Panc1 (cell line): ENCODE data around the gene DNM3. TPM values are rescaled to one million over a fixed set of nuclear protein-coding genes. Genes with fewer than 3 reads are reported as not detected.

Experiments used
- ATAC-seq: fragments of 200-7000 bp; cut with Tn5 transposase; 2 replicates; pipeline ENCODE4 v1.9.1; 2020; ENCODE audit warnings: mild to moderate bottlenecking, moderate library complexity
- BruUV-seq: library from RNA; stranded (reverse); fragments of 400-500 nt; replicated peaks from 2 replicates; lab custom pipeline; 2021; lab: Mats Ljungman, UMichigan
- CTCF ChIA-PET: fragments of 300-600 bp; sonication (Branson Sonifier 250); formaldehyde crosslinking; loops from one replicate; lab custom pipeline; 2022; ENCODE audit warnings: antibody characterized with exemption; lab: Charles Lee
- POLR2A ChIA-PET: fragments of 300-600 bp; sonication (Branson Sonifier 250); formaldehyde crosslinking; loops from one replicate; lab custom pipeline; 2022; ENCODE audit warnings: antibody characterized with exemption; lab: Charles Lee
- DNase-seq: peaks from one replicate; pipeline ENCODE4 v3.0.0-alpha.2; 2010; ENCODE audit warnings: low read depth, low spot score
- H3K27ac ChIP-seq: 2 replicates; pipeline ENCODE4 v1.5.1; 2011; ENCODE audit warnings: mild to moderate bottlenecking, low read length, inconsistent platforms
- H3K27me3 ChIP-seq: fragments of 200-500 bp; sonication (Bioruptor generic); 2 replicates; pipeline ENCODE4 v1.6.0; 2014; ENCODE audit warnings: low read length, inconsistent platforms; ENCODE audit not compliant: control insufficient read depth, insufficient read depth
- H3K36me3 ChIP-seq: fragments of 200-500 bp; sonication (Bioruptor generic); 2 replicates; pipeline ENCODE4 v1.5.1; 2014; ENCODE audit warnings: inconsistent platforms, mild to moderate bottlenecking, low read length, moderate library complexity; ENCODE audit not compliant: control insufficient read depth, insufficient read depth
- H3K4me1 ChIP-seq: 2 replicates; pipeline ENCODE4 v1.5.1; 2011; ENCODE audit warnings: inconsistent platforms, mild to moderate bottlenecking, low read length, moderate library complexity; ENCODE audit not compliant: control insufficient read depth, insufficient read depth
- H3K4me3 ChIP-seq, 2 experiments: 2 replicates each; pipeline ENCODE4 v1.5.1; 2011 to 2012; ENCODE audit warnings: low read depth in 2 of 2, low read length in 2 of 2, mild to moderate bottlenecking in 2 of 2, inconsistent platforms in 1 of 2, moderate library complexity in 1 of 2
- H3K9me3 ChIP-seq: fragments of 200-500 bp; sonication (Bioruptor generic); 2 replicates; pipeline ENCODE4 v1.5.1; 2014; ENCODE audit warnings: low read depth, mild to moderate bottlenecking, inconsistent platforms, low read length, moderate library complexity; ENCODE audit not compliant: control insufficient read depth, insufficient read depth
- POLR2AphosphoS5 ChIP-seq: IDR thresholded peaks from 2 replicates; pipeline ENCODE4 v1.6.1; 2012; ENCODE audit warnings: mild to moderate bottlenecking, low read depth, low read length, moderate library complexity
- SIN3A ChIP-seq: IDR thresholded peaks from 2 replicates; pipeline ENCODE4 v1.6.1; 2012; ENCODE audit warnings: low read depth, mild to moderate bottlenecking, low read length, moderate library complexity, borderline replicate concordance; ENCODE audit not compliant: insufficient read depth
- TCF7L2 ChIP-seq: IDR thresholded peaks from 2 replicates; pipeline ENCODE4 v1.6.1; 2011; ENCODE audit warnings: mild to moderate bottlenecking, low read depth, low read length, inconsistent platforms
- in situ Hi-C: cut with HindIII; loops from 2 replicates; pipeline ENCODE4 v1.10.0; 2016; ENCODE audit warnings: low sequenced_read_pairs, low pct_unique_long_range_greater_than_20kb
- intact Hi-C: fragments of 100-400 bp; cut with micrococcal nuclease; formaldehyde crosslinking; loops from one replicate; pipeline ENCODE4 v1.10.0; 2022; ENCODE audit not compliant: unreplicated experiment
- total RNA-seq: library from RNA; stranded (reverse); gene quantifications from one replicate; pipeline ENCODE4 v1.2.1, GENCODE V29; 2021; ENCODE audit not compliant: unreplicated experiment
- TF ChIP-seq, protein P1 (sequence below): fragments of 450-650 bp; IDR thresholded peaks from 2 replicates; pipeline ENCODE4 v1.5.1; 2017; ENCODE audit warnings: mild to moderate bottlenecking
- TF ChIP-seq, protein P2 (sequence below), 2 experiments: IDR thresholded peaks; 2 replicates each; pipeline ENCODE4 v1.6.1; 2011 to 2012; ENCODE audit warnings: low read depth in 2 of 2, control low read depth in 1 of 2, low read length in 1 of 2, mild to moderate bottlenecking in 1 of 2, moderate library complexity in 1 of 2; ENCODE audit not compliant: insufficient read depth in 1 of 2

The DNM3 gene
- total RNA-seq, 1 experiment from 2014 or later = 0.46 TPM

DNA sequence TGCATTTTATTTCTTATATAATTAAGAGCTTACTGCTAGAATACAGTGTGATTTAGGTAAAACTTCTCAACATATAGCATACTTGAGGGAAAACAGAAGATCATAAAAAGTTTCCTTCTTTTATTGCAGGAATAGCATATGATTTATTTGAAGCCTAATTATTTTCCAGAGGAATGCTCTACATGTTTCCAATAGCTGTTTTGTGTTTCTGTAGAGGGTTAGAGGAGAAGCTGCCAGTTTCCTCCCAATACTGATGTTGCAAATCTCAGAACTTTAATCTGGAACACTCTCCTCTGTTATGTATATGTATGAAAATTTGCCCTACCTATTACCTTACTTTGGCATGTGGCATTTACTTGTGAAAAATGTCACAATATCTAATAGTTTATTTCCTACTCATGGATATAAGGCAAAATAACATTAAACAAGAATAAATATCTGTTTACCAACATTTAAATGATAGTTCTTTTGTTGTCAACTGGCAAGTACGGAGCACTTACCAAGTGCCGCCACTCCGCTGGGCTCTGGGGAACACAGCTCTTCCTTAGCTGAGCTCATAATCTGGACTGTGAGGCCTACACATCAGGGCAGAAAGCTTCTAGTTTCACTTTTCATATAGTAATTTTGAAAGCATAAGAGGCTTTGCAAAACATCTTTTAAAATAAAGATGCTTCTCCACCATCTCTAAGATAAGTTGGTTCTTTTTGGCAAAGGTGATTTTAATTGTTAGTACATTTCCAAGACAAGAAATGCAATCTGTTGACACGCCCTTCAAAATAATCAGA, 339.4 kb downstream of the DNM3 start:
- Histone ChIP-seq H3K36me3 (no peaks in the 10 kb centered on the region), H3K4me1 (peaks cover 51% of the 10 kb centered on the region), H3K9me3 (no peaks in the 10 kb centered on the region), H3K27me3 (no peaks in the 10 kb centered on the region), H3K4me3 (peak overlapping the region; percentile 16 to 40), H3K27ac (peak overlapping the region; percentile 86)
- intact Hi-C loops (no loop called here), in situ Hi-C loops (no loop called here)
- BruUV-seq = no TSS peak
- DNase-seq (no peak), ATAC-seq (peak; percentile 83)
- CTCF ChIA-PET = interaction anchor here (0.6 to 0.7 kb wide), 2 partner anchors 128 to 161 kb away, joined by 3 read pairs; no protein-coding TSS in a partner anchor
- TF ChIP-seq TCF7L2 = 0 out of 2 replicates have a peak, but pooled peaks have one; percentile 12
- TF ChIP-seq, protein P1, sequence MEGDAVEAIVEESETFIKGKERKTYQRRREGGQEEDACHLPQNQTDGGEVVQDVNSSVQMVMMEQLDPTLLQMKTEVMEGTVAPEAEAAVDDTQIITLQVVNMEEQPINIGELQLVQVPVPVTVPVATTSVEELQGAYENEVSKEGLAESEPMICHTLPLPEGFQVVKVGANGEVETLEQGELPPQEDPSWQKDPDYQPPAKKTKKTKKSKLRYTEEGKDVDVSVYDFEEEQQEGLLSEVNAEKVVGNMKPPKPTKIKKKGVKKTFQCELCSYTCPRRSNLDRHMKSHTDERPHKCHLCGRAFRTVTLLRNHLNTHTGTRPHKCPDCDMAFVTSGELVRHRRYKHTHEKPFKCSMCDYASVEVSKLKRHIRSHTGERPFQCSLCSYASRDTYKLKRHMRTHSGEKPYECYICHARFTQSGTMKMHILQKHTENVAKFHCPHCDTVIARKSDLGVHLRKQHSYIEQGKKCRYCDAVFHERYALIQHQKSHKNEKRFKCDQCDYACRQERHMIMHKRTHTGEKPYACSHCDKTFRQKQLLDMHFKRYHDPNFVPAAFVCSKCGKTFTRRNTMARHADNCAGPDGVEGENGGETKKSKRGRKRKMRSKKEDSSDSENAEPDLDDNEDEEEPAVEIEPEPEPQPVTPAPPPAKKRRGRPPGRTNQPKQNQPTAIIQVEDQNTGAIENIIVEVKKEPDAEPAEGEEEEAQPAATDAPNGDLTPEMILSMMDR = no peak
- POLR2A ChIA-PET = interaction anchor here (0.6 kb wide), 2 partner anchors 45 to 179 kb away, joined by 5 to 6 read pairs; no protein-coding TSS in a partner anchor

DNA sequence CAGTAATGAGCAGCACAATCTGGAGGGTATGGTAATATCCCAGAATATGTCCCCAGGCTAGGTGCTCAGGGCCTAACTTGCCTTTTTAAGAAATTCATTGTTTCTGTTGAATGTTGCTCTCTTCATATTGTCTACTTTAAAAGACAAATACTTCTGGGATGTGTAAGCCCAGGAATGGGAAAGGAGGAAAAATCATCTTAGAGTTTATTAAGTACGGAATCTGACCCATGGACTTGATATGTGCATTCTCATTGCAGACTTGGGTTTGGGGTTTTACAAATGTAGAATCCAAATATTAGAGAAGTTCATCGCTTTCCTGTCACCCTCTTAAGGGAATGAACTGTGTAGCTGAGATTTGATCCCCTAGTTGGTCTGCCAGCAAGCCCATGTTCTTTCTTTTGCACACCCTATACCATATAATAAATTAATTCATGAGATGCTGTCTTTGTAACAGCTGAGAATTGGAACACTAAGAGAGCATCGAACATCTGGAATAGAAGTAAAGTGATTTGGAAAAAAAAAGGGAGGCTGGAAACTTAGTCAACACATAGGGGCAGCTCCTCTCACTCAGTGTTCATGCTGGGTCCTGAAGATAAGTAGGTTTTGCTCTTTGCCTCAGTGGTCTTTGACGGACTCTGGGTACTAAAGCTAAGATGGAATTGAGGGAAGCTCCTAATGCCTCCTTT, 343.4 kb downstream of the DNM3 start:
- intact Hi-C loops (no loop called here), in situ Hi-C loops (no loop called here)
- ATAC-seq (peak; percentile 23; the same call in 1 of the 2 replicates), DNase-seq (no peak)
- Histone ChIP-seq H3K4me3 (no peak overlapping the region), H3K36me3 (no peaks in the 10 kb centered on the region), H3K9me3 (no peaks in the 10 kb centered on the region), H3K27me3 (no peaks in the 10 kb centered on the region), H3K4me1 (peaks cover 57% of the 10 kb centered on the region), H3K27ac (peak overlapping the region; percentile 86)
- no peak for TF ChIP-seq TCF7L2
- no peak for TF ChIP-seq SIN3A
- TF ChIP-seq, protein P1 = no peak
- no peak for TF ChIP-seq POLR2AphosphoS5
- TF ChIP-seq, protein P2, sequence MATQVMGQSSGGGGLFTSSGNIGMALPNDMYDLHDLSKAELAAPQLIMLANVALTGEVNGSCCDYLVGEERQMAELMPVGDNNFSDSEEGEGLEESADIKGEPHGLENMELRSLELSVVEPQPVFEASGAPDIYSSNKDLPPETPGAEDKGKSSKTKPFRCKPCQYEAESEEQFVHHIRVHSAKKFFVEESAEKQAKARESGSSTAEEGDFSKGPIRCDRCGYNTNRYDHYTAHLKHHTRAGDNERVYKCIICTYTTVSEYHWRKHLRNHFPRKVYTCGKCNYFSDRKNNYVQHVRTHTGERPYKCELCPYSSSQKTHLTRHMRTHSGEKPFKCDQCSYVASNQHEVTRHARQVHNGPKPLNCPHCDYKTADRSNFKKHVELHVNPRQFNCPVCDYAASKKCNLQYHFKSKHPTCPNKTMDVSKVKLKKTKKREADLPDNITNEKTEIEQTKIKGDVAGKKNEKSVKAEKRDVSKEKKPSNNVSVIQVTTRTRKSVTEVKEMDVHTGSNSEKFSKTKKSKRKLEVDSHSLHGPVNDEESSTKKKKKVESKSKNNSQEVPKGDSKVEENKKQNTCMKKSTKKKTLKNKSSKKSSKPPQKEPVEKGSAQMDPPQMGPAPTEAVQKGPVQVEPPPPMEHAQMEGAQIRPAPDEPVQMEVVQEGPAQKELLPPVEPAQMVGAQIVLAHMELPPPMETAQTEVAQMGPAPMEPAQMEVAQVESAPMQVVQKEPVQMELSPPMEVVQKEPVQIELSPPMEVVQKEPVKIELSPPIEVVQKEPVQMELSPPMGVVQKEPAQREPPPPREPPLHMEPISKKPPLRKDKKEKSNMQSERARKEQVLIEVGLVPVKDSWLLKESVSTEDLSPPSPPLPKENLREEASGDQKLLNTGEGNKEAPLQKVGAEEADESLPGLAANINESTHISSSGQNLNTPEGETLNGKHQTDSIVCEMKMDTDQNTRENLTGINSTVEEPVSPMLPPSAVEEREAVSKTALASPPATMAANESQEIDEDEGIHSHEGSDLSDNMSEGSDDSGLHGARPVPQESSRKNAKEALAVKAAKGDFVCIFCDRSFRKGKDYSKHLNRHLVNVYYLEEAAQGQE (IDR thresholded peaks at IDR 0.05; ENCODE audit: insufficient read depth in 1 of 2, low read depth in 2 of 2, low read length in 1 of 2) = no peak
- no TSS peak for BruUV-seq
- ChIA-PET POLR2A (interaction anchor here (0.5 to 0.6 kb wide), 2 partner anchors 169 to 174 kb away, joined by 3 to 10 read pairs; no protein-coding TSS in a partner anchor), CTCF (interaction anchor here (0.7 kb wide), 1 partner anchor 182 kb away, joined by 3 read pairs; no protein-coding TSS in a partner anchor)
